ENCODE data around the gene AIFM3. TPM values are rescaled to one million over a fixed set of nuclear protein-coding genes. Genes with fewer than 3 reads are reported as not detected.

The AIFM3 gene
- total RNA-seq, 1 experiment from 2014 or later, result 9.7 TPM

DNA sequence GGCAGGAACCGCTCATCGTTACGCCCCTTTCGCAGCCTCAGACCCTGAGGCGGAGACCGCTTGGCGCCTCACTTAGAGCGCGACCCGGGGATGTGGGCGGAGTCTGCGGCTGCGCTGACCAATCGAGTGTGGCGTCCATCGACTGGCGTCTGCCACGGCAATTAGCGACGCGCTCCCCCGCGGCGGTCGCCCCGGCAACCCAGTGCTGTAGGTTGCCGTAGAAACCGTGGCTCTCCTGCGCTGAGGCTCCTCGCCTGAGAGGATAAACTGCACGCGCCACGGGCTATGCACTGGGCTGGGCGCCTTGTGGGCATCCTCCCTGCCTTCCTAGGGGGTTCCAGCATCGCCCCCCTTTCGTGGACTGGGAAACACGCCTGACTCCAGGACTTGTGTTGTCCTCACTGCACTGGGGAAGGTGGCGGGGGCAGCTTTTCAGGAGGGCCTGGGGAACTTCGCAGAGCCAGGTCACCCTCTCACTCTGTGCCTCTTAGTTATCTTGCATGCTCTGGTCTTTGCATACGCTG, 47.2 kb downstream of the AIFM3 start:
- Histone ChIP-seq H3K4me3 (replicated peaks in 1 of 2; ENCODE audit: low read depth in 1 of 2, low read length in 2 of 2) (peak overlapping the region; percentile 38 to 54), H3K4me1 (ENCODE audit: control insufficient read depth in 1 of 2, insufficient read depth in 2 of 2, low read length in 2 of 2) (peaks cover 15 to 20% of the 10 kb centered on the region in 2 experiments), H4K20me1 (ENCODE audit: insufficient read depth) (no peaks in the 10 kb centered on the region), H3K9me3 (ENCODE audit: control insufficient read depth in 1 of 2, insufficient read depth in 1 of 2, low read depth in 1 of 2, low read length in 2 of 2) (no peaks in the 10 kb centered on the region), H3K4me2 (ENCODE audit: low read length) (peak overlapping the region; percentile 82), H3K9me2 (ENCODE audit: insufficient read depth) (no peaks in the 10 kb centered on the region), H3K36me3 (ENCODE audit: control insufficient read depth in 1 of 2, insufficient read depth in 2 of 2, low read length in 2 of 2) (no peaks in the 10 kb centered on the region), H3K27me3 (ENCODE audit: insufficient read depth, low read length) (no peaks in the 10 kb centered on the region), H3K9ac (ENCODE audit: low read length) (peak overlapping the region; percentile 42), H3K79me2 (ENCODE audit: insufficient read depth, low read length) (no peaks in the 10 kb centered on the region), H2AFZ (ENCODE audit: low read depth, low read length, poor library complexity, severe bottlenecking) (peak overlapping the region; percentile 31), H3K27ac (ENCODE audit: low read depth, low read length) (peak overlapping the region; percentile 46; the same call in 1 of the 2 replicates)
- ChIA-PET POLR2A (interaction anchor here (1.2 kb wide), 1 partner anchor 12 kb away, joined by 3 read pairs; the partner anchor contains the start of gene THAP7), CTCF (no interaction called here), RAD21 (ENCODE audit: low non-redundant PET in 1 of 2, low total read pairs in 2 of 2, uncharacterized antibody in 2 of 2, unreplicated experiment in 2 of 2) (no interaction called here)
- TF ChIP-seq EZH2 (IDR thresholded peaks at IDR 0.05), result no peak
- TF ChIP-seq, protein P1, sequence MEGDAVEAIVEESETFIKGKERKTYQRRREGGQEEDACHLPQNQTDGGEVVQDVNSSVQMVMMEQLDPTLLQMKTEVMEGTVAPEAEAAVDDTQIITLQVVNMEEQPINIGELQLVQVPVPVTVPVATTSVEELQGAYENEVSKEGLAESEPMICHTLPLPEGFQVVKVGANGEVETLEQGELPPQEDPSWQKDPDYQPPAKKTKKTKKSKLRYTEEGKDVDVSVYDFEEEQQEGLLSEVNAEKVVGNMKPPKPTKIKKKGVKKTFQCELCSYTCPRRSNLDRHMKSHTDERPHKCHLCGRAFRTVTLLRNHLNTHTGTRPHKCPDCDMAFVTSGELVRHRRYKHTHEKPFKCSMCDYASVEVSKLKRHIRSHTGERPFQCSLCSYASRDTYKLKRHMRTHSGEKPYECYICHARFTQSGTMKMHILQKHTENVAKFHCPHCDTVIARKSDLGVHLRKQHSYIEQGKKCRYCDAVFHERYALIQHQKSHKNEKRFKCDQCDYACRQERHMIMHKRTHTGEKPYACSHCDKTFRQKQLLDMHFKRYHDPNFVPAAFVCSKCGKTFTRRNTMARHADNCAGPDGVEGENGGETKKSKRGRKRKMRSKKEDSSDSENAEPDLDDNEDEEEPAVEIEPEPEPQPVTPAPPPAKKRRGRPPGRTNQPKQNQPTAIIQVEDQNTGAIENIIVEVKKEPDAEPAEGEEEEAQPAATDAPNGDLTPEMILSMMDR (IDR thresholded peaks at IDR 0.05 in 2 of 3, conservative IDR thresholded peaks at IDR 0.05 in 1 of 3; ENCODE audit: borderline replicate concordance in 1 of 3, insufficient read depth in 1 of 3, low read depth in 2 of 3, low read length in 2 of 3), result no peak
- TF ChIP-seq POLR2AphosphoS5 (IDR thresholded peaks at IDR 0.05; ENCODE audit: low read depth, low read length), result 0 out of 2 replicates have a peak, but pooled peaks have one; percentile 21
- DNase-seq (ENCODE audit: low read depth, low spot score) (peak; percentile 70), ATAC-seq (peak; percentile 98)
- intact Hi-C loops (cut with micrococcal nuclease), result no loop called here
- no TSS peak for BruUV-seq (replicated peaks)

DNA sequence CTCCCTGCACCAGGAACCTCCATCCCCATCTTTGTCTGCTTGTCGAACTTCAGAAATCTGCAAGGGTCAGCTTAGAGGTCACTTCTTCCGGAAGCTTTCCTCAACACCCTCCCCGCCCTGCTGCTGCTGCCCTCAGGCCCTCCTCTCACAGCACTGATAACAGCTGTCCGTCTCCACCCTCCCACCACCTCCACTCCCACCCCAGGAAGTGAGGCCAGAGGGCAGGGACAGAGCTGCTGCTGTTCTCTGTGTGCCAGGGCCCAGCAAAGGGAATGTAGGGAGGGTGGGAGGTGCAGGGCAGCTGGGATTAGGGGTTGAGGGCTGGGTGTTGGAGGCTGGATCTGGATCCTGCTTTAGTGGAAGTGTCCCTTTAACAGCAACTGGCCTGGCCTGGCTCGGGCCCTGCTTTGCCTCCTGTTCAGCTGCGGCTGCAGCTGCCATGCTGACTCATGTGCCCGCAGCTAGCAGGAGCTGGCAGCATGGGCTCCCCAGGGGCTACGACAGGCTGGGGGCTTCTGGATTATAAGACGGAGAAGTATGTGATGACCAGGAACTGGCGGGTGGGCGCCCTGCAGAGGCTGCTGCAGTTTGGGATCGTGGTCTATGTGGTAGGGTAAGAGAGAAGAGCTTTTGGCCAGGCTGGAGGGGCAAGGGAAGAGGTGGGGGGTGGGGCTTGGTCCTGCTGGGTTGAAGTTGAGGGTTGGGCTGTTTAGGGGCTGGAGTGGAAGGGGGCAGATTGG, 47.8 kb downstream of the AIFM3 start, which contains the start of gene P2RX6:
Gene P2RX6, plus strand, starts transcription at position 440 of the 740 bp plus-strand sequence. Its CDS starts 10 bp downstream, at position 450.
- CTCF ChIA-PET, result no interaction called here
- H3K36me3 ChIP-seq (ENCODE audit: control insufficient read depth in 1 of 2, insufficient read depth in 2 of 2, low read length in 2 of 2), result no peaks in the 10 kb centered on the region
- no peaks in the 10 kb centered on the region for H3K27me3 ChIP-seq (ENCODE audit: insufficient read depth, low read length)
- peak within 1 kb of the TSS; percentile 31 for H2AFZ ChIP-seq (ENCODE audit: low read depth, low read length, poor library complexity, severe bottlenecking)
- H3K9me3 ChIP-seq (ENCODE audit: control insufficient read depth in 1 of 2, insufficient read depth in 1 of 2, low read depth in 1 of 2, low read length in 2 of 2), result no peaks in the 10 kb centered on the region
- H3K9me2 ChIP-seq (ENCODE audit: insufficient read depth), result no peaks in the 10 kb centered on the region
- no peaks in the 10 kb centered on the region for H4K20me1 ChIP-seq (ENCODE audit: insufficient read depth)
- no peaks in the 10 kb centered on the region for H3K79me2 ChIP-seq (ENCODE audit: insufficient read depth, low read length)
- H3K4me2 ChIP-seq (ENCODE audit: low read length), result peak within 1 kb of the TSS; percentile 82
- peak within 1 kb of the TSS; percentile 42 for H3K9ac ChIP-seq (ENCODE audit: low read length)
- peak within 1 kb of the TSS; percentile 38 to 54 for H3K4me3 ChIP-seq (replicated peaks in 1 of 2; ENCODE audit: low read depth in 1 of 2, low read length in 2 of 2)
- RAD21 ChIA-PET (ENCODE audit: low non-redundant PET in 1 of 2, low total read pairs in 2 of 2, uncharacterized antibody in 2 of 2, unreplicated experiment in 2 of 2), result no interaction called here
- intact Hi-C loops (cut with micrococcal nuclease), result no loop called here
- POLR2A ChIA-PET, result interaction anchor here (1.2 kb wide), 1 partner anchor 13 kb away, joined by 3 read pairs; the partner anchor contains the start of gene THAP7
- peaks cover 15 to 20% of the 10 kb centered on the region in 2 experiments for H3K4me1 ChIP-seq (ENCODE audit: control insufficient read depth in 1 of 2, insufficient read depth in 2 of 2, low read length in 2 of 2)
- DNase-seq (ENCODE audit: low read depth, low spot score), result no peak
- H3K27ac ChIP-seq (ENCODE audit: low read depth, low read length), result peak within 1 kb of the TSS; percentile 46; the same call in 1 of the 2 replicates
- ATAC-seq, result no peak
- TF ChIP-seq SP1 (IDR thresholded peaks at IDR 0.05; ENCODE audit: low read depth) (no peak), ELF1 (IDR thresholded peaks at IDR 0.05; ENCODE audit: borderline replicate concordance, low read depth) (no peak), SRF (IDR thresholded peaks at IDR 0.05; ENCODE audit: low read depth) (no peak), EGR1 (IDR thresholded peaks at IDR 0.05; ENCODE audit: low read depth) (no peak), ZFX (IDR thresholded peaks at IDR 0.05) (no peak), POLR2AphosphoS5 (IDR thresholded peaks at IDR 0.05; ENCODE audit: low read depth, low read length) (no peak), FOSL1 (IDR thresholded peaks at IDR 0.05; ENCODE audit: low read depth) (no peak), JUND (IDR thresholded peaks at IDR 0.05) (no peak), CEBPB (IDR thresholded peaks at IDR 0.05; ENCODE audit: low read depth) (no peak), RAD21 (IDR thresholded peaks at IDR 0.05; ENCODE audit: low read depth) (no peak), EZH2phosphoT487 (IDR thresholded peaks at IDR 0.05; ENCODE audit: borderline replicate concordance) (no peak), SIN3A (IDR thresholded peaks at IDR 0.05; ENCODE audit: low read depth) (no peak)
- TF ChIP-seq, protein P2, sequence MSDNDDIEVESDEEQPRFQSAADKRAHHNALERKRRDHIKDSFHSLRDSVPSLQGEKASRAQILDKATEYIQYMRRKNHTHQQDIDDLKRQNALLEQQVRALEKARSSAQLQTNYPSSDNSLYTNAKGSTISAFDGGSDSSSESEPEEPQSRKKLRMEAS (IDR thresholded peaks at IDR 0.05), result no peak
- TF ChIP-seq, protein P3, sequence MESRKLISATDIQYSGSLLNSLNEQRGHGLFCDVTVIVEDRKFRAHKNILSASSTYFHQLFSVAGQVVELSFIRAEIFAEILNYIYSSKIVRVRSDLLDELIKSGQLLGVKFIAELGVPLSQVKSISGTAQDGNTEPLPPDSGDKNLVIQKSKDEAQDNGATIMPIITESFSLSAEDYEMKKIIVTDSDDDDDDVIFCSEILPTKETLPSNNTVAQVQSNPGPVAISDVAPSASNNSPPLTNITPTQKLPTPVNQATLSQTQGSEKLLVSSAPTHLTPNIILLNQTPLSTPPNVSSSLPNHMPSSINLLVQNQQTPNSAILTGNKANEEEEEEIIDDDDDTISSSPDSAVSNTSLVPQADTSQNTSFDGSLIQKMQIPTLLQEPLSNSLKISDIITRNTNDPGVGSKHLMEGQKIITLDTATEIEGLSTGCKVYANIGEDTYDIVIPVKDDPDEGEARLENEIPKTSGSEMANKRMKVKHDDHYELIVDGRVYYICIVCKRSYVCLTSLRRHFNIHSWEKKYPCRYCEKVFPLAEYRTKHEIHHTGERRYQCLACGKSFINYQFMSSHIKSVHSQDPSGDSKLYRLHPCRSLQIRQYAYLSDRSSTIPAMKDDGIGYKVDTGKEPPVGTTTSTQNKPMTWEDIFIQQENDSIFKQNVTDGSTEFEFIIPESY (IDR thresholded peaks at IDR 0.05; ENCODE audit: extremely low read depth, insufficient replicate concordance, low read length), result no peak
- no TSS peak for BruUV-seq (replicated peaks)
